Osteocyte (in vitro differentiated cells): ENCODE measurements around the gene FFAR3. TPM values are rescaled to one million over a fixed set of nuclear protein-coding genes. Genes with fewer than 3 reads are reported as not detected.

Source experiments
- DNase-seq: peaks from one replicate; pipeline ENCODE4 v3.0.0; 2021; ENCODE audit warnings: mixed read lengths; ENCODE audit not compliant: unreplicated experiment; ENCODE audit errors: extremely low spot score
- H3K27ac Mint-ChIP-seq: one replicate; pipeline ENCODE4 v1.8.0; 2021; ENCODE audit warnings: mild to moderate bottlenecking, mixed read lengths; ENCODE audit not compliant: unreplicated experiment
- H3K27me3 Mint-ChIP-seq: one replicate; pipeline ENCODE4 v1.8.0; 2021; ENCODE audit warnings: mixed read lengths; ENCODE audit not compliant: unreplicated experiment
- H3K36me3 Mint-ChIP-seq: one replicate; pipeline ENCODE4 v1.8.0; 2021; ENCODE audit warnings: mixed read lengths; ENCODE audit not compliant: unreplicated experiment
- H3K4me1 Mint-ChIP-seq: one replicate; pipeline ENCODE4 v1.8.0; 2021; ENCODE audit warnings: mixed read lengths; ENCODE audit not compliant: unreplicated experiment
- H3K4me3 Mint-ChIP-seq: one replicate; pipeline ENCODE4 v1.8.0; 2021; ENCODE audit warnings: mild to moderate bottlenecking, moderate library complexity, mixed read lengths; ENCODE audit not compliant: unreplicated experiment
- H3K9me3 Mint-ChIP-seq: one replicate; pipeline ENCODE4 v1.8.0; 2021; ENCODE audit warnings: mixed read lengths; ENCODE audit not compliant: unreplicated experiment
- CTCF ChIP-seq: fragments of 200-600 bp; sonication (generic); IDR thresholded peaks from 2 replicates; pipeline ENCODE4 v1.5.0; 2021; ENCODE audit warnings: antibody characterized with exemption, mild to moderate bottlenecking, moderate library complexity
- total RNA-seq: library from RNA; stranded (reverse); gene quantifications from 2 replicates; pipeline ENCODE4 v1.2.1, GENCODE V29; 2021

Gene FFAR3
- total RNA-seq, 1 donor from 2014 or later, result not detected

GRCh38 chr19:35337097-35337983, 20.9 kb upstream of the FFAR3 start:
- Mint-ChIP-seq H3K27ac (no peak overlapping the region), H3K27me3 (peaks cover 13% of the 10 kb centered on the region), H3K4me1 (no peaks in the 10 kb centered on the region), H3K9me3 (no peaks in the 10 kb centered on the region), H3K4me3 (no peak overlapping the region), H3K36me3 (no peaks in the 10 kb centered on the region)
- TF ChIP-seq CTCF, result no peak
- DNase-seq, result no peak

DNA sequence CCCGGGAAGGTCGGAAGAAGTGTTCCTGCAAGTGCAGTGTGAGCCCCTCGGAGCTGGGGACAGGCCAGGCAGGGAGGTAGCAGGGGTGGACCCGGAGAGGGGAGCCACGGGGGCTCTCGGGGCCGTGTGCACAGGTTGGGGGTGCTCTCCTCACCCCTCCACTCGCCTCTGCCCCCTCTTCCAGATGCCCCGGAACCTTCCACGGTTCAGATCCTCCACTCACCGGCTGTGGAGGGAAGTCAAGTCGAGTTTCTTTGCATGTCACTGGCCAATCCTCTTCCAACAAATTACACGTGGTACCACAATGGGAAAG, 20.3 kb upstream of the FFAR3 start:
- Mint-ChIP-seq H3K4me3 (no peak overlapping the region), H3K9me3 (no peaks in the 10 kb centered on the region), H3K36me3 (no peaks in the 10 kb centered on the region), H3K4me1 (no peaks in the 10 kb centered on the region), H3K27me3 (peaks cover 13% of the 10 kb centered on the region), H3K27ac (no peak overlapping the region)
- DNase-seq, result no peak
- TF ChIP-seq CTCF, result no peak

GRCh38 chr19:35340431-35340830, 17.8 kb upstream of the FFAR3 start:
- Mint-ChIP-seq H3K4me3 (no peak overlapping the region), H3K27ac (no peak overlapping the region), H3K4me1 (no peaks in the 10 kb centered on the region), H3K36me3 (no peaks in the 10 kb centered on the region), H3K9me3 (no peaks in the 10 kb centered on the region), H3K27me3 (peaks cover 5% of the 10 kb centered on the region)
- no peak for DNase-seq
- TF ChIP-seq CTCF, result no peak

- Mint-ChIP-seq H3K27me3 (peaks cover 4% of the 10 kb centered on the region), H3K27ac (no peak overlapping the region), H3K36me3 (no peaks in the 10 kb centered on the region), H3K4me3 (no peak overlapping the region), H3K9me3 (no peaks in the 10 kb centered on the region), H3K4me1 (no peaks in the 10 kb centered on the region)
- DNase-seq, result no peak
- no peak for TF ChIP-seq CTCF
Measured at GRCh38 chr19:35341006-35341405, 17.3 kb upstream of the FFAR3 start.

DNA sequence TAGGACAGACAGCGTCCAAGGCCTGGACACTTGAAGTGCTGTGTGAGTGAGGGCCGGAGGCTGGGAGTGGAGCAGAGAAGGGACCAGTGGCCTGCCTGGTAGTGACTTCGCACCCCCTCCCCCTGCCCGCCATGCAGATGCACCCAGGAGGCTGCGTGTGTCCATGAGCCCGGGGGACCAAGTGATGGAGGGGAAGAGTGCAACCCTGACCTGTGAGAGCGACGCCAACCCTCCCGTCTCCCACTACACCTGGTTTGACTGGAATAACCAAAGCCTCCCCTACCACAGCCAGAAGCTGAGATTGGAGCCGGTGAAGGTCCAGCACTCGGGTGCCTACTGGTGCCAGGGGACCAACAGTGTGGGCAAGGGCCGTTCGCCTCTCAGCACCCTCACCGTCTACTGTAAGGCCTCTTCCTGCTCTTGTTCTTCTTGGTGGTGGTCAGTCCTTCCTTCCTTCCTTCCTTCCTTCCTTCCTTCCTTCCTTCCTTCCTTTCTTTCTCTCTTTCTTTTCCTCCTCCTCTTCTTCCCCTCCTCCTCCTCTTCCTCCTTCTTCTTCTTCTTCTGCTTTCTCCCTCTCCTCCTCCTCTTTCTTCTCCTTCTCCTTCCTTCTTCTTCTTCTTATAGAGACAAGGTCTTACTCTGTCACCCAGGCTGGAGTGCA, 16.6 kb upstream of the FFAR3 start:
- H3K9me3 Mint-ChIP-seq, result no peaks in the 10 kb centered on the region
- H3K36me3 Mint-ChIP-seq, result no peaks in the 10 kb centered on the region
- no peak for DNase-seq
- H3K4me3 Mint-ChIP-seq, result no peak overlapping the region
- no peaks in the 10 kb centered on the region for H3K4me1 Mint-ChIP-seq
- no peak overlapping the region for H3K27ac Mint-ChIP-seq
- TF ChIP-seq CTCF, result no peak
- H3K27me3 Mint-ChIP-seq, result peaks cover 3% of the 10 kb centered on the region
